ENCODE results near the gene GFOD2.

Gene GFOD2

GRCh38 chr16:67649494-67649931, 69.6 kb downstream of the GFOD2 start:
- Mint-ChIP-seq H3K36me3 (peaks cover 29 to 45% of the 10 kb centered on the region in 2 donors), H3K4me3 (no peak overlapping the region), H3K27me3 (no peaks in the 10 kb centered on the region), H3K27ac (no peak overlapping the region), H3K9me3 (no peaks in the 10 kb centered on the region), H3K4me1 (peaks cover 9 to 29% of the 10 kb centered on the region in 2 donors)
- no peak for DNase-seq
- ATAC-seq (replicated peaks), result no peak

GRCh38 chr16:67648764-67649407, 70.2 kb downstream of the GFOD2 start:
- Mint-ChIP-seq H3K36me3 (peaks cover 27 to 43% of the 10 kb centered on the region in 2 donors), H3K27ac (no peak overlapping the region), H3K27me3 (no peaks in the 10 kb centered on the region), H3K9me3 (no peaks in the 10 kb centered on the region), H3K4me1 (peaks cover 11 to 31% of the 10 kb centered on the region in 2 donors), H3K4me3 (no peak overlapping the region)
- no peak for ATAC-seq (replicated peaks)
- DNase-seq, result no peak

GRCh38 chr16:67648088-67648763, 70.9 kb downstream of the GFOD2 start:
- DNase-seq, result no peak
- H3K9me3 Mint-ChIP-seq, result no peaks in the 10 kb centered on the region
- no peak overlapping the region for H3K4me3 Mint-ChIP-seq
- no peaks in the 10 kb centered on the region for H3K27me3 Mint-ChIP-seq
- no peak overlapping the region for H3K27ac Mint-ChIP-seq
- H3K4me1 Mint-ChIP-seq, result peaks cover 11 to 31% of the 10 kb centered on the region in 2 donors
- ATAC-seq (replicated peaks), result no peak
- H3K36me3 Mint-ChIP-seq, result peaks cover 27 to 43% of the 10 kb centered on the region in 2 donors

- ATAC-seq (replicated peaks) (no peak), DNase-seq (no peak)
- no peaks in the 10 kb centered on the region for H3K27me3 Mint-ChIP-seq
- H3K9me3 Mint-ChIP-seq, result no peaks in the 10 kb centered on the region
- H3K4me1 Mint-ChIP-seq, result peaks cover 11 to 31% of the 10 kb centered on the region in 2 donors
- no peak overlapping the region for H3K4me3 Mint-ChIP-seq
- peaks cover 27 to 43% of the 10 kb centered on the region in 2 donors for H3K36me3 Mint-ChIP-seq
- H3K27ac Mint-ChIP-seq, result no peak overlapping the region
Measured at GRCh38 chr16:67647681-67648080, 71.4 kb downstream of the GFOD2 start.

- DNase-seq (no peak), ATAC-seq (replicated peaks) (no peak)
- Mint-ChIP-seq H3K4me1 (peaks cover 11 to 31% of the 10 kb centered on the region in 2 donors), H3K27ac (no peak overlapping the region), H3K9me3 (no peaks in the 10 kb centered on the region), H3K27me3 (no peaks in the 10 kb centered on the region), H3K36me3 (peaks cover 25 to 42% of the 10 kb centered on the region in 2 donors), H3K4me3 (peak overlapping the region in 1 of 2 donors; percentile 71)
Measured at GRCh38 chr16:67647111-67647651, 71.9 kb downstream of the GFOD2 start.

- Mint-ChIP-seq H3K27ac (peak overlapping the region; percentile 91), H3K9me3 (no peaks in the 10 kb centered on the region), H3K27me3 (no peaks in the 10 kb centered on the region), H3K4me1 (peaks cover 9 to 25% of the 10 kb centered on the region in 2 donors), H3K36me3 (peaks cover 17 to 29% of the 10 kb centered on the region in 2 donors), H3K4me3 (peak overlapping the region; percentile 88 to 90)
- DNase-seq (no peak), ATAC-seq (replicated peaks) (peak in 1 of 2 donors; percentile 37)
Measured at GRCh38 chr16:67645397-67646121, 73.6 kb downstream of the GFOD2 start.

- peak overlapping the region; percentile 77 for H3K27ac Mint-ChIP-seq
- no peaks in the 10 kb centered on the region for H3K27me3 Mint-ChIP-seq
- H3K4me1 Mint-ChIP-seq, result peaks cover 8 to 25% of the 10 kb centered on the region in 2 donors
- peaks cover 11 to 26% of the 10 kb centered on the region in 2 donors for H3K36me3 Mint-ChIP-seq
- H3K9me3 Mint-ChIP-seq, result no peaks in the 10 kb centered on the region
- DNase-seq (no peak), ATAC-seq (replicated peaks) (no peak)
- H3K4me3 Mint-ChIP-seq, result peak overlapping the region; percentile 47 to 62
Measured at GRCh38 chr16:67644038-67644437, 75.1 kb downstream of the GFOD2 start.

- Mint-ChIP-seq H3K27ac (no peak overlapping the region), H3K27me3 (no peaks in the 10 kb centered on the region), H3K4me3 (no peak overlapping the region), H3K4me1 (peaks cover 7 to 22% of the 10 kb centered on the region in 2 donors), H3K36me3 (peaks cover 2 to 23% of the 10 kb centered on the region in 2 donors), H3K9me3 (no peaks in the 10 kb centered on the region)
- no peak for ATAC-seq (replicated peaks)
- no peak for DNase-seq
Measured at GRCh38 chr16:67641779-67642708, 77.1 kb downstream of the GFOD2 start.

- H3K4me1 Mint-ChIP-seq, result peaks cover 0 to 2% of the 10 kb centered on the region in 2 donors
- no peaks in the 10 kb centered on the region for H3K9me3 Mint-ChIP-seq
- no peak for DNase-seq
- peaks cover 12 to 27% of the 10 kb centered on the region in 2 donors for H3K36me3 Mint-ChIP-seq
- no peak for ATAC-seq (replicated peaks)
- H3K27ac Mint-ChIP-seq, result no peak overlapping the region
- H3K27me3 Mint-ChIP-seq, result no peaks in the 10 kb centered on the region
- H3K4me3 Mint-ChIP-seq, result no peak overlapping the region
Measured at GRCh38 chr16:67637625-67638024, 81.5 kb downstream of the GFOD2 start.

GRCh38 chr16:67636713-67637112, 82.4 kb downstream of the GFOD2 start:
- Mint-ChIP-seq H3K27me3 (no peaks in the 10 kb centered on the region), H3K27ac (peak overlapping the region; percentile 51), H3K36me3 (peaks cover 12 to 35% of the 10 kb centered on the region in 2 donors), H3K4me3 (no peak overlapping the region), H3K4me1 (peaks cover 0 to 2% of the 10 kb centered on the region in 2 donors), H3K9me3 (no peaks in the 10 kb centered on the region)
- DNase-seq, result no peak
- no peak for ATAC-seq (replicated peaks)

- no peaks in the 10 kb centered on the region for H3K27me3 Mint-ChIP-seq
- no peak for ATAC-seq (replicated peaks)
- H3K36me3 Mint-ChIP-seq, result peaks cover 29 to 43% of the 10 kb centered on the region in 2 donors
- no peak overlapping the region for H3K27ac Mint-ChIP-seq
- H3K9me3 Mint-ChIP-seq, result no peaks in the 10 kb centered on the region
- H3K4me1 Mint-ChIP-seq, result no peaks in the 10 kb centered on the region
- no peak overlapping the region for H3K4me3 Mint-ChIP-seq
- DNase-seq, result no peak
Measured at GRCh38 chr16:67632415-67633172, 86.5 kb downstream of the GFOD2 start.

GRCh38 chr16:67628216-67628615, 90.9 kb downstream of the GFOD2 start:
- Mint-ChIP-seq H3K36me3 (peaks cover 24 to 50% of the 10 kb centered on the region in 2 donors), H3K4me3 (no peak overlapping the region), H3K27me3 (no peaks in the 10 kb centered on the region), H3K27ac (peak overlapping the region; percentile 27), H3K4me1 (no peaks in the 10 kb centered on the region), H3K9me3 (no peaks in the 10 kb centered on the region)
- no peak for ATAC-seq (replicated peaks)
- DNase-seq, result no peak
